Subcutaneous adipose tissue (tissue), 4 donors: Measurements from ENCODE around the gene SEPTIN10. TPM values are rescaled to one million over a fixed set of nuclear protein-coding genes. Genes with fewer than 3 reads are reported as not detected.

Experiments used
- CTCF ChIP-seq: fragments of 450-650 bp; IDR thresholded peaks from one replicate; pipeline ENCODE4 v1.5.1; 2016; ENCODE audit warnings: low read depth, mild to moderate bottlenecking, control low read depth, antibody characterized with exemption, moderate library complexity
- total RNA-seq, 4 donors: library from RNA; depleted of rRNA; stranded (reverse); fragments of >200 nt; gene quantifications; one replicate each; pipeline ENCODE4 v1.1.0, GENCODE V29; 2016

Gene SEPTIN10
- total RNA-seq, 4 donors from 2014 or later, result 106 to 124 (median 107) TPM

- TF ChIP-seq CTCF, result no peak
These were observed 22.6 kb downstream of the SEPTIN10 start for GRCh38 chr2:109591206-109591605.

GRCh38 chr2:109586687-109587086 is 27.1 kb downstream of the SEPTIN10 start:
- no peak for TF ChIP-seq CTCF

- no peak for TF ChIP-seq CTCF
These were observed 30.6 kb downstream of the SEPTIN10 start for GRCh38 chr2:109582928-109583895.

- TF ChIP-seq CTCF, result no peak
These were observed 38.4 kb downstream of the SEPTIN10 start for GRCh38 chr2:109575373-109575772.

- TF ChIP-seq CTCF, result no peak
These were observed 49.7 kb downstream of the SEPTIN10 start for GRCh38 chr2:109563980-109564550.

GRCh38 chr2:109563288-109563687 is 50.5 kb downstream of the SEPTIN10 start:
- TF ChIP-seq CTCF, result no peak

GRCh38 chr2:109562421-109562820 is 51.3 kb downstream of the SEPTIN10 start:
- TF ChIP-seq CTCF, result no peak
